HL-60/S4 treated with retinoic acid at 250 ng/mL for 4 days and 3 days (cell line): ENCODE data around the gene BCL11B.

Experiments used
- in situ Hi-C: fragments of 300-500 bp; cut with MboI; formaldehyde crosslinking; loops from 2 replicates; pipeline ENCODE4 v1.7.0; 2022; ENCODE audit warnings: low sequenced_read_pairs

The BCL11B gene

GRCh38 chr14:99271951-99272631 is at the start of gene BCL11B:
Gene BCL11B (minus strand): TSS chr14:99272197. CDS start chr14:99271218, 979 bp downstream.
- in situ Hi-C loops = loop anchor here (25.0 kb wide), 1 partner anchor 1135 kb away; no protein-coding TSS in a partner anchor

GRCh38 chr14:99321236-99321925 is 49.4 kb upstream of the BCL11B start:
- in situ Hi-C loops = no loop called here

GRCh38 chr14:99320621-99321235 is 48.7 kb upstream of the BCL11B start:
- in situ Hi-C loops = no loop called here

- in situ Hi-C loops = no loop called here
These were observed 48.1 kb upstream of the BCL11B start for GRCh38 chr14:99320105-99320572.

GRCh38 chr14:99318959-99319295 is 46.9 kb upstream of the BCL11B start:
- in situ Hi-C loops = no loop called here

- in situ Hi-C loops = no loop called here
These were observed 46.3 kb upstream of the BCL11B start for GRCh38 chr14:99318091-99318958.

- in situ Hi-C loops = no loop called here
These were observed 45.5 kb upstream of the BCL11B start for GRCh38 chr14:99317231-99318090.

- in situ Hi-C loops = no loop called here
These were observed 44.5 kb upstream of the BCL11B start for GRCh38 chr14:99316281-99317163.

- in situ Hi-C loops = no loop called here
These were observed 43.2 kb upstream of the BCL11B start for GRCh38 chr14:99315197-99315596.

- in situ Hi-C loops = no loop called here
These were observed 42.6 kb upstream of the BCL11B start for GRCh38 chr14:99314623-99315022.

GRCh38 chr14:99313234-99313633 is 41.2 kb upstream of the BCL11B start:
- in situ Hi-C loops = no loop called here

- in situ Hi-C loops = no loop called here
These were observed 40.1 kb upstream of the BCL11B start for GRCh38 chr14:99312106-99312505.

- in situ Hi-C loops = no loop called here
These were observed 37.3 kb upstream of the BCL11B start for GRCh38 chr14:99309220-99309766.

GRCh38 chr14:99304208-99304607 is 32.2 kb upstream of the BCL11B start:
- in situ Hi-C loops = no loop called here

GRCh38 chr14:99300190-99300589 is 28.2 kb upstream of the BCL11B start:
- in situ Hi-C loops = no loop called here

- in situ Hi-C loops = no loop called here
These were observed 24.5 kb upstream of the BCL11B start for GRCh38 chr14:99296517-99296916.

- in situ Hi-C loops = no loop called here
These were observed 17.6 kb upstream of the BCL11B start for GRCh38 chr14:99289394-99290189.

- in situ Hi-C loops = no loop called here
These were observed 17.0 kb upstream of the BCL11B start for GRCh38 chr14:99288948-99289347.
